Epithelial cell of proximal tubule (primary cell): ENCODE measurements around the gene FLNB. TPM values are rescaled to one million over a fixed set of nuclear protein-coding genes. Genes with fewer than 3 reads are reported as not detected.
"Not testable (repeated sequence)": the region's sequence is repeated elsewhere in the genome, so short reads cannot be mapped to it uniquely, and the experiment has no call there.

Source experiments
- DNase-seq: peaks from one replicate; pipeline ENCODE4 v3.0.0-alpha.2; 2011; ENCODE audit warnings: low read depth
- H3K4me3 ChIP-seq: 2 replicates; pipeline ENCODE4 v1.5.1; 2011; ENCODE audit warnings: low read depth, mild to moderate bottlenecking, low read length
- total RNA-seq: library from RNA; depleted of rRNA; stranded (reverse); fragments of >200 nt; gene quantifications from 2 replicates; pipeline ENCODE4 v1.2.3, GENCODE V29; 2015
- TF ChIP-seq, protein P1 (sequence below): conservative IDR thresholded peaks from 2 replicates; pipeline ENCODE4 v1.5.1; 2012; ENCODE audit warnings: low read depth, mild to moderate bottlenecking, low read length

FLNB gene
- total RNA-seq, 1 donor from 2014 or later = 223 TPM

DNA sequence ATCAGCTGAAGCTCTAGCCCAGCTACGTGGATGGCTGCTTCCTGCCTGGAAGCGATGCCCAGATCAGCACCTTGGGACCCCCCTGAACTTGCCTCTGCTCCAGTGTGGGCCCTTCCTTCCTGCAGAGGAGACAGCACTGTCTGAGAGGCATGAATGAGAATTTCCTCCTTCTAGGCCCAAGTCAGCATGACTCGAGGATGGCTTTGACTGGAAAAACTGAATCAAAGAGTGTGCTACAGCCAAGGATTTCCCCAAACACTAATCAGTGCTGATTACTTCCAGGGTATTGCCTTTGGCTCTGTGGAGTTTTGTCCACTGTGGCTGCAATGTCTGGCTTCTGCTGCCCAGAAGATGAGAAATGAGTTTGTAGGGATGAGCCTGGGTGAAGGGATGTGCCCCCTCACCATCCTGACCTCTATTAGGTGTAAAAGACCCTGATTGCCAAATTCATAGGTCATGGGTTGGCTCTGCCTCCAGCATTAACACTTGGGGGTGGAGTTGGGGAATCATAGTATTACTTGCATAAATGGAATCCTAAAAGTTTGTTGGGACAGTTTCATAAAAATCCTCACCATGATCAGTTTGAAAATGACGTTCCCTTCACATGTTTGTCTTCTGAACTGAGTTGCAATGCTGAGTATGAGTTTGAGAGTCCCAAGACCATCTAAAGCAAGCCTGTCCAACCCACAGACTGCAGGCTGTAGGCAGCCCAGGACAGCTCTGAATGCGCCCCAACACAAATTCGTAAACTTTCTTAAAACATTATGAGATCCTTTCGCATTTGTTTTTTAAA lies 36.7 kb downstream of the FLNB start:
- TF ChIP-seq, protein P1, sequence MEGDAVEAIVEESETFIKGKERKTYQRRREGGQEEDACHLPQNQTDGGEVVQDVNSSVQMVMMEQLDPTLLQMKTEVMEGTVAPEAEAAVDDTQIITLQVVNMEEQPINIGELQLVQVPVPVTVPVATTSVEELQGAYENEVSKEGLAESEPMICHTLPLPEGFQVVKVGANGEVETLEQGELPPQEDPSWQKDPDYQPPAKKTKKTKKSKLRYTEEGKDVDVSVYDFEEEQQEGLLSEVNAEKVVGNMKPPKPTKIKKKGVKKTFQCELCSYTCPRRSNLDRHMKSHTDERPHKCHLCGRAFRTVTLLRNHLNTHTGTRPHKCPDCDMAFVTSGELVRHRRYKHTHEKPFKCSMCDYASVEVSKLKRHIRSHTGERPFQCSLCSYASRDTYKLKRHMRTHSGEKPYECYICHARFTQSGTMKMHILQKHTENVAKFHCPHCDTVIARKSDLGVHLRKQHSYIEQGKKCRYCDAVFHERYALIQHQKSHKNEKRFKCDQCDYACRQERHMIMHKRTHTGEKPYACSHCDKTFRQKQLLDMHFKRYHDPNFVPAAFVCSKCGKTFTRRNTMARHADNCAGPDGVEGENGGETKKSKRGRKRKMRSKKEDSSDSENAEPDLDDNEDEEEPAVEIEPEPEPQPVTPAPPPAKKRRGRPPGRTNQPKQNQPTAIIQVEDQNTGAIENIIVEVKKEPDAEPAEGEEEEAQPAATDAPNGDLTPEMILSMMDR = no peak
- H3K4me3 ChIP-seq = no peak overlapping the region
- DNase-seq = no peak

DNA sequence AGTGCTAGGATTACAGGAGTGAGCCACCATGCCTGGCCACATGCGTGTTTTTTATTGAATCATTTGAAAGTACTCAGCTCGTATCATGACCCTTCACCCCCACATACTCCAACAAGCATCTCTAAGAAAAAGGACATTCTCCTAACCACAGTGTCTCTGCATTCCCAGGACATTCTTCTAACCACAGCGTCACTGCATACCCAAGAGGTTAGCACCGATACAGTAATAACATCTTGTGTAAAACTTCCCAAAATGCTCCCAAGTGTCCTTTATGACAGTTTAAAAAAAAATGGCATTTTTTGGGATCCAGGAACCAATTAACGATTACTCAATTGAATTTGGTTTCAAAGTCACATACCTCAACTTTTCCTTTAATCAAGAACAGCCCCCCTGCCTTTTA lies 39.6 kb downstream of the FLNB start:
- TF ChIP-seq, protein P1 = no peak
- no peak overlapping the region for H3K4me3 ChIP-seq
- no peak for DNase-seq

DNA sequence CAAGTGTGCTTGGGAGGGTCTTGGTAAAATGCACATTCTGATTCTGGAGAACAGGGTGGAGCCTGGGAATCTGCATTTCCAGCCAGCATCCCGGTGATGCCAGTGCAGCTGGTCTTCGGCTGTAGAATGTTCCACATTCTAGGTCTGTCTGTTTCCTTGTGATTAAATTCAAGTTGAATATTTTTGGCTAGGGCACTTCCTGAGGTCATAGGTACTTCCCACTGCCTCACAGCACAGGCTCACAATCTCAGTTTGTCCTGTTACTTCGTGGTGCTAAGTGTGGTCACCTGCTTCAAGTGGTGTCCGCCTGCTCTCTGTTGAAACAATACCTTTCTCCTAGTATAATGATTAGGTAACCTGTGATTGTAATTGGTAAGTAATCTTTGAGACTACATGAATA lies 40.1 kb downstream of the FLNB start:
- TF ChIP-seq, protein P1 = no peak
- no peak overlapping the region for H3K4me3 ChIP-seq
- no peak for DNase-seq

DNA sequence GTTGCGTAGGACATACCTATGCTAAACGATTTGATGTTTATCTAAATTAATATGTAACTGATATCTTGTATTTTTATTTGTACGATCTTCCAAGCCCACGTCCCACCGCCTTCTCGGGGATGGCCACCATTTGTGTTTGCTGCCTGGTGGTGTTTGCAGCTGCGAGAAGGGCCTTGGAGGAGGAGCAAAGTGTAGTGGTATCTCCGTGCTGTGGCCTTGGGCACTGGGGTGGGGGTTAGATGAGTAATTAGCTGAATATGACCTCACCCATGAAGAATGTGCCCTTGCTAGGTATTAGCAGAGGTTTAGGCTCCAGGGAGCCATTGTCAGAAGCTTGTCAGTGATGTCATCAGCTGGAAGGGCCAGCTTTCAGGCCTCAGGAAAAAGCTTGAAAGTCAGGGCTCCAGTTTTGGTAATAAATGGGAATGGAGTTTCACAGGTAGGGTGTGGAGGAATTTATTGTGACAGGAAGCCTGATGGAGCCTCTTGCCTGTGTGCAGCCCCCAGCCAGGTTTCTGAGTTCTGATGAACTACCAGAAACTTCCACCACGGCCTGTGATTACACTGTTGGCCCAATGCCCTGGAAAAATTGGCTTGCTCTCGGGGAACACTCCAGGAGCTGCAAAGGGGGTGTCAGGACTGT lies 41.0 kb downstream of the FLNB start:
- TF ChIP-seq, protein P1 = no peak
- no peak overlapping the region for H3K4me3 ChIP-seq
- DNase-seq = peak; percentile 97

DNA sequence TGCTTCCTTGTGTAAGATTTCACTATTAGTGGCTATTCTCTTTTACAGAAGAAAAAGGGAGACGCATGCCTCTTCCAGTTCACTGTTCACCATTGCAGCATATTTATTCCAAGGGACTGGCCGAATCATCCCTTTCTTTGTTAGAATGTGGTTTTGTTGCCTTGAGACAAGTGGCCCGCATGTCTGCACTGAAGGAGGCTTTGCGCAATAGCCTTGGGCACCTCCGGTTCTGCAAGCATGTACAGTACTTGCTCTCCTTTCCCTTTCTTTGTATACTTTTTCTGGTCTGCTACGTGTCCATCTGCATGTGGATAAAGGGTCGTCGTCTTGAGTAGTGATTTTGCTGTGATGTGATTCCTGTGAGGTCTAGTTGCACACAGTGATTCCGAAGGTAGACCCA lies 43.0 kb downstream of the FLNB start:
- DNase-seq = peak; percentile 67
- H3K4me3 ChIP-seq = no peak overlapping the region
- TF ChIP-seq, protein P1 = no peak

DNA sequence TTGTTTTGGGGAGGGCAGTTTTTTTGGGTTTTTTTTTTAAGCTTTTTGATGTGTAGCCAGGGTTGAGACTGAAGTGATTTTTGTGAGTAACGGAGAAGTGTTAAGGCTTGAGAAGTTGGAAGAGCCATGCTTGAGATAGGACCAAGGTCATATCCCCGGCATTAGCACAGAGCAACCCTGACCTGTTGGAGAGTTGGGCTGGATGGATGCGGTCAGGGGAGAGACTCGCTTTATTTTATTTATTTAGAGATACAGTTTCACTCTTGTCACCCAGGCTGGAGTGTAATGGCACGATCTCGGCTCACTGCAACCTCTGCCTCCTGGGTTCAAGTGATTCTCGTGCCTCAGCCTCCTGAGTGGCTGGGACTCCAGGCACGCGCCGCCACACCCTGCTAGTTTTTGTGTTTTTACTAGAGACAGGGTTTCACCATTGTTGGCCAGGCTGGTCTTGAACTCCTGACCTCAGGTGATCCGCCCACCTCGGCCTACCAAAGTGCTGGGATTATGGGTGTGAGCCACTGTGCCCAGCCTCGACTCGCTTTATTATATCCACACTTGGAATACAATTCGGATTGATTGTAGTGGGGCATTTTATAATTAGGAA lies 43.5 kb downstream of the FLNB start:
- H3K4me3 ChIP-seq, DNase-seq: not testable (repeated sequence)

DNA sequence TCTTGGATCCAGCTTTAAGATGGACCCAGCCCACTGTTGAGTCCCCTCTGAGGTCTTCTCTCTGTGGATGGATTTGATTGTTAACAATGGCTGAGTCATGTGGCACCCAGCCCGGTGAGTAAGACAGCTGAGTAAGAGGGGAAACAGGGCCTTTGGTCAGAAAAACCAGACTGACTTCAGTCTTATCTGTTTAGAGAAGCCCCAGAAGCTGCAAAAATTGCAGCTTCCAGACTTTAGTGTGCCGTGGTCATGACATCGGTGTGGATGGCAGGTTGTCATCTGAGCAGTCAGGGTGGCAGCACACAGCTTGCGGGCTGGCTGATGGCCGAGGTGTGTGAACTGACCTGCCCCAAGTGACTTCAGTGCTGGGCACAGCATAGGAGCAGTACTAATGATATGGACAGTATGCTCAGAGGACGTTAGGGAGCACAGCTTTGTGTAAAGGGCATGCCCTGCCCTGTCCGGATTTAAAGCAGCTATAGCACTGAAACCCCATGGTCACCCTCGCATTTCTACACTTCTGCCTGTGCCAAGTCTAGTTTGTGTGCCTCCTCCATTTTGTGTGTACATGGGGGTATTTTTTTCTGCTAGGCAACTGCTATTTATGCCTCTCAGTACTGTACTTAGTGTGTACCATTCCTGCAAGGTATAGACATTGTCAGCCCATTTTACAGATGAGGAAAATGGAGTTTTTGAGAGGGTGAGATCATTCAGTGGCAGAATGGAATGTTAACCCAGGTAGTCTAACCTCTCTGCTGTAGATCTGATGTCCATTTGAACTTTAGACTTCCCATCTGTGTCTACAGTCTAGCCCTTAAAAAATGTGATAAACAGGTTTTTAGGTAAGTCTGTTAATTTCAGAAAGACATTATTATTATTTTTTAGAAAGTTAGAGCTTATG lies 44.4 kb downstream of the FLNB start:
- TF ChIP-seq, protein P1 = no peak
- peak; percentile 82 for DNase-seq
- no peak overlapping the region for H3K4me3 ChIP-seq
